GM12878 (cell line): ENCODE data around the gene B4GALT5. TPM values are rescaled to one million over a fixed set of nuclear protein-coding genes. Genes with fewer than 3 reads are reported as not detected.
A peak's percentile ranks its signal among the peaks of the same experiment; 100 is the strongest.

Source experiments
- ATAC-seq: fragments of 200-7000 bp; cut with Tn5 transposase; 3 replicates; pipeline ENCODE4 v1.9.1; 2020; ENCODE audit warnings: mild to moderate bottlenecking, moderate library complexity
- BruUV-seq: library from RNA; stranded (reverse); fragments of 400-500 nt; replicated peaks from 2 replicates; lab custom pipeline; 2021; lab: Mats Ljungman, UMichigan
- CTCF ChIA-PET: fragments of 300-600 bp; sonication (Branson Sonifier 250); formaldehyde crosslinking; extraction: SDS; loops from one replicate; lab custom pipeline; 2021; ENCODE audit warnings: inconsistent platforms; lab: Yijun Ruan, JAX
- POLR2A ChIA-PET: fragments of 350-600 bp; formaldehyde crosslinking; extraction: SDS; loops from one replicate; lab custom pipeline; 2021; ENCODE audit warnings: inconsistent platforms; lab: Charles Lee
- RAD21 ChIA-PET: fragments of 300-600 bp; sonication (Branson Sonifier 250); formaldehyde crosslinking; loops from one replicate; lab custom pipeline; 2023; ENCODE audit warnings: antibody characterized with exemption; ENCODE audit not compliant: unreplicated experiment; lab: Charles Lee
- SMC1A ChIA-PET: fragments of 300-600 bp; sonication (Branson Sonifier 250); formaldehyde crosslinking; loops from one replicate; lab custom pipeline; 2023; ENCODE audit not compliant: unreplicated experiment, uncharacterized antibody; lab: Charles Lee
- DNase-seq: peaks from one replicate; pipeline ENCODE4 v3.0.0-alpha.2; 2011; ENCODE audit warnings: low read depth, low spot score
- FAIRE-seq: peaks from 3 replicates; lab custom pipeline; 2011; peaks lifted over from hg19 to GRCh38; lab: Jason Lieb, UNC
- H2AFZ ChIP-seq: 2 replicates; pipeline ENCODE4 v1.6.0; 2011; ENCODE audit warnings: low read depth, low read length, control low read depth; ENCODE audit not compliant: control insufficient read depth
- H3K27ac ChIP-seq: 2 replicates; pipeline ENCODE4 v1.5.1; 2011; ENCODE audit warnings: control low read depth; ENCODE audit not compliant: control insufficient read depth, insufficient read depth
- H3K27me3 ChIP-seq, 2 experiments: replicated peaks in 1 of 2; 2 replicates each; pipeline versions ENCODE4 v1.6.0 to v1.6.1; 2011; ENCODE audit warnings: low read length in 1 of 2; ENCODE audit not compliant: control insufficient read depth in 2 of 2, insufficient read depth in 2 of 2
- H3K36me3 ChIP-seq, 2 experiments: 2 replicates each; pipeline ENCODE4 v1.5.1; 2011; ENCODE audit warnings: low read length in 1 of 2; ENCODE audit not compliant: control insufficient read depth in 2 of 2, insufficient read depth in 2 of 2
- H3K4me1 ChIP-seq: 2 replicates; pipeline ENCODE4 v1.6.1; 2011; ENCODE audit warnings: mild to moderate bottlenecking, low read length, moderate library complexity, mixed read lengths; ENCODE audit not compliant: control insufficient read depth, insufficient read depth
- H3K4me2 ChIP-seq: 2 replicates; pipeline ENCODE4 v1.6.0; 2011; ENCODE audit warnings: control low read depth; ENCODE audit not compliant: control insufficient read depth, insufficient read depth
- H3K4me3 ChIP-seq: fragments of 200-600 bp; sonication (generic); 2 replicates; pipeline ENCODE4 v1.5.1; 2016
- H3K79me2 ChIP-seq: 2 replicates; pipeline ENCODE4 v1.6.0; 2011; ENCODE audit warnings: low read length; ENCODE audit not compliant: control insufficient read depth, insufficient read depth
- H3K9ac ChIP-seq: 2 replicates; pipeline ENCODE4 v1.8.0; 2011; ENCODE audit warnings: low read length, control low read depth, mixed read lengths; ENCODE audit not compliant: control insufficient read depth, insufficient read depth
- H3K9me3 ChIP-seq: replicated peaks from 3 replicates; pipeline ENCODE4 v1.5.1; 2011; ENCODE audit warnings: mild to moderate bottlenecking, low read length; ENCODE audit not compliant: control insufficient read depth, insufficient read depth
- H4K20me1 ChIP-seq: 2 replicates; pipeline ENCODE4 v1.6.0; 2011; ENCODE audit not compliant: control insufficient read depth, insufficient read depth
- ASH2L ChIP-seq: fragments of 300-600, 200-600 bp; sonication (generic); IDR thresholded peaks from 2 replicates; pipeline ENCODE4 v1.6.1; 2017; ENCODE audit warnings: low read depth, mild to moderate bottlenecking, borderline replicate concordance
- BHLHE40 ChIP-seq, 2 experiments: fragments of 450-650 bp in 1 of 2; IDR thresholded peaks; 2 replicates each; pipeline ENCODE4 v1.6.1; 2011 to 2017; ENCODE audit warnings: low read depth in 2 of 2, borderline replicate concordance in 1 of 2, improper control_type of control experiment in 1 of 2, low read length in 1 of 2, mild to moderate bottlenecking in 1 of 2
- CEBPZ ChIP-seq: fragments of 150-350 bp; IDR thresholded peaks from 2 replicates; pipeline ENCODE4 v1.6.1; 2016; ENCODE audit warnings: low read depth, low read length
- GABPA ChIP-seq: IDR thresholded peaks from 2 replicates; pipeline ENCODE4 v1.6.1; 2014; ENCODE audit warnings: antibody characterized with exemption, low read depth, mild to moderate bottlenecking, inconsistent platforms
- IRF4 ChIP-seq: IDR thresholded peaks from 2 replicates; pipeline ENCODE4 v1.6.1; 2011; ENCODE audit warnings: low read depth, low read length
- NKRF ChIP-seq: fragments of 450-650 bp; conservative IDR thresholded peaks from 2 replicates; pipeline ENCODE4 v1.6.1; 2017; ENCODE audit warnings: mild to moderate bottlenecking, moderate library complexity
- PKNOX1 ChIP-seq: fragments of 450-650 bp; IDR thresholded peaks from 2 replicates; pipeline ENCODE4 v1.6.1; 2016; ENCODE audit warnings: mild to moderate bottlenecking
- POU2F2 ChIP-seq: IDR thresholded peaks from 3 replicates; pipeline ENCODE4 v1.6.1; 2011; ENCODE audit warnings: low read depth, mild to moderate bottlenecking, low read length, borderline replicate concordance
- WGBS: methylation state at CpG from one replicate; pipeline ENCODE4 v1.1.6; 2016; ENCODE audit warnings: low lambda C conversion rate; ENCODE audit not compliant: insufficient replicate concordance, insufficient coverage; ENCODE audit errors: missing lambda C conversion rate; 5-methylcytosine and 5-hydroxymethylcytosine counted together
- in situ Hi-C: fragments of 300-500 bp; cut with MboI; formaldehyde crosslinking; loops from 9 replicates; pipeline ENCODE4 v1.14.3; 2018; ENCODE audit warnings: mixed read lengths
- intact Hi-C: fragments of 100-400 bp; cut with micrococcal nuclease; formaldehyde crosslinking; loops from one replicate; pipeline ENCODE4 v1.14.2; 2022; ENCODE audit not compliant: unreplicated experiment
- polyA plus RNA-seq, 11 experiments: library from polyadenylated mRNA; depleted of rRNA in 4 of 11; unstranded in 6 of 11; stranded (reverse) in 5 of 11; fragments of >200 nt; fragmentation: Nextera tagmentation in 4 of 11; fragmentation: Illumina TruSeq in 1 of 11; extraction: Ambion mirVana in 4 of 11; extraction: Trizol in 1 of 11; gene quantifications; 1 replicate in 1 of 11; 2 replicates in 10 of 11; pipeline versions ENCODE4 v1.2.1 to v1.2.3, GENCODE V29; 2011 to 2016; ENCODE audit warnings: inconsistent platforms in 2 of 11, missing spikeins in 2 of 11, low read depth in 1 of 11
- total RNA-seq, 4 experiments: library from RNA; depleted of rRNA in 3 of 4; stranded (reverse); fragments of >200 nt in 3 of 4; fragmentation: Illumina TruSeq in 1 of 4; extraction: Trizol in 1 of 4; gene quantifications; 2 replicates each; pipeline versions ENCODE4 v1.2.1 to v1.2.3, GENCODE V29; 2013 to 2021

The B4GALT5 gene
- total and polyA plus RNA-seq, 10 of the 15 experiments (the other 5 are each of a cell fraction or from before 2014, with no cell fraction given) = 2.0 to 55.5 (median 20.2) TPM

- Histone ChIP-seq H3K27ac (peak overlapping the region; percentile 30), H3K79me2 (peaks cover 86% of the 10 kb centered on the region), H3K4me2 (peak overlapping the region; percentile 58), H3K9me3 (no peaks in the 10 kb centered on the region), H3K4me1 (peaks cover 77% of the 10 kb centered on the region), H3K27me3 (no peaks in the 10 kb centered on the region), H2AFZ (no peak overlapping the region), H3K36me3 (no peaks in the 10 kb centered on the region), H3K4me3 (peak overlapping the region; percentile 35; the same call in 1 of the 2 replicates), H4K20me1 (no peaks in the 10 kb centered on the region), H3K9ac (peak overlapping the region; percentile 32; the same call in 1 of the 2 replicates)
- ChIA-PET RAD21 (interaction anchor here (0.6 to 6.6 kb wide), 9 partner anchors 10 to 130 kb away, joined by 3 to 53 read pairs (median 4); no protein-coding TSS in a partner anchor), CTCF (interaction anchor here (0.6 to 2.8 kb wide), 8 partner anchors 13 to 170 kb away, joined by 3 to 6 read pairs (median 3); no protein-coding TSS in a partner anchor), SMC1A (interaction anchor here (0.7 to 8.3 kb wide), 14 partner anchors 8 to 215 kb away, joined by 3 to 110 read pairs (median 5); no protein-coding TSS in a partner anchor), POLR2A (interaction anchor here (0.8 to 2.0 kb wide), 9 partner anchors 10 to 151 kb away, joined by 3 to 8 read pairs (median 4); no protein-coding TSS in a partner anchor)
- TF ChIP-seq BHLHE40 (IDR thresholded peaks at IDR 0.05; ENCODE audit: borderline replicate concordance in 1 of 2, low read depth in 2 of 2, low read length in 1 of 2) (no peak), ASH2L (no peak), POU2F2 (peak; percentile 78; the same call in 2 of the 3 replicates), NKRF (no peak), CEBPZ (no peak), GABPA (no peak), IRF4 (no peak), PKNOX1 (0 out of 2 replicates have a peak, but pooled peaks have one; percentile 46)
- no peak for DNase-seq
- ATAC-seq = no peak
- in situ Hi-C loops = no loop called here
- FAIRE-seq = no peak
- intact Hi-C loops = no loop called here
- 13% methylated on average over 2 of the region's 2 CpGs for WGBS
- BruUV-seq = no TSS peak
Observed at GRCh38 chr20:49672096-49672664, 41.5 kb downstream of the B4GALT5 start.
